ENCODE data around the gene CXXC1.

DNA sequence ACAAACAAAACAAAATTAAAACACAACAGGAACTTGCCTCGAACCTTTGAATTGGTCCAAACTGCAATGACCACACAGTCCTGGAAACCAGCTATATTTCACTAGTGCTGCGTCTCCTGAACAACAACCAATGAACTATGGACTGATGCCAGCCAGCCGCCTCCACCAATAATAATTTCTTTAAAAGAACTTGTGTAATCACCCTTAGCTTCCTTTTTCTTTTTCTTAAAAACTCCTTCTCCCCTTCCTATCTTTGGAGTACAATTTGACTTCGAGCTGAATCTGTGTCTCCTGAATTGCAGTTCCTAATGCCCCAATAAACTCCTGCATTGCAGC is 1.6 kb upstream of the CXXC1 start:
- no peak for TF ChIP-seq CEBPB (IDR thresholded peaks at IDR 0.05)
- TF ChIP-seq TAF1 (IDR thresholded peaks at IDR 0.05; ENCODE audit: low read depth) = no peak
- TF ChIP-seq EGR1 (IDR thresholded peaks at IDR 0.05) = no peak
- TF ChIP-seq, protein P1, sequence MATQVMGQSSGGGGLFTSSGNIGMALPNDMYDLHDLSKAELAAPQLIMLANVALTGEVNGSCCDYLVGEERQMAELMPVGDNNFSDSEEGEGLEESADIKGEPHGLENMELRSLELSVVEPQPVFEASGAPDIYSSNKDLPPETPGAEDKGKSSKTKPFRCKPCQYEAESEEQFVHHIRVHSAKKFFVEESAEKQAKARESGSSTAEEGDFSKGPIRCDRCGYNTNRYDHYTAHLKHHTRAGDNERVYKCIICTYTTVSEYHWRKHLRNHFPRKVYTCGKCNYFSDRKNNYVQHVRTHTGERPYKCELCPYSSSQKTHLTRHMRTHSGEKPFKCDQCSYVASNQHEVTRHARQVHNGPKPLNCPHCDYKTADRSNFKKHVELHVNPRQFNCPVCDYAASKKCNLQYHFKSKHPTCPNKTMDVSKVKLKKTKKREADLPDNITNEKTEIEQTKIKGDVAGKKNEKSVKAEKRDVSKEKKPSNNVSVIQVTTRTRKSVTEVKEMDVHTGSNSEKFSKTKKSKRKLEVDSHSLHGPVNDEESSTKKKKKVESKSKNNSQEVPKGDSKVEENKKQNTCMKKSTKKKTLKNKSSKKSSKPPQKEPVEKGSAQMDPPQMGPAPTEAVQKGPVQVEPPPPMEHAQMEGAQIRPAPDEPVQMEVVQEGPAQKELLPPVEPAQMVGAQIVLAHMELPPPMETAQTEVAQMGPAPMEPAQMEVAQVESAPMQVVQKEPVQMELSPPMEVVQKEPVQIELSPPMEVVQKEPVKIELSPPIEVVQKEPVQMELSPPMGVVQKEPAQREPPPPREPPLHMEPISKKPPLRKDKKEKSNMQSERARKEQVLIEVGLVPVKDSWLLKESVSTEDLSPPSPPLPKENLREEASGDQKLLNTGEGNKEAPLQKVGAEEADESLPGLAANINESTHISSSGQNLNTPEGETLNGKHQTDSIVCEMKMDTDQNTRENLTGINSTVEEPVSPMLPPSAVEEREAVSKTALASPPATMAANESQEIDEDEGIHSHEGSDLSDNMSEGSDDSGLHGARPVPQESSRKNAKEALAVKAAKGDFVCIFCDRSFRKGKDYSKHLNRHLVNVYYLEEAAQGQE (IDR thresholded peaks at IDR 0.05; ENCODE audit: low read depth) = no peak
- TF ChIP-seq, protein P2, sequence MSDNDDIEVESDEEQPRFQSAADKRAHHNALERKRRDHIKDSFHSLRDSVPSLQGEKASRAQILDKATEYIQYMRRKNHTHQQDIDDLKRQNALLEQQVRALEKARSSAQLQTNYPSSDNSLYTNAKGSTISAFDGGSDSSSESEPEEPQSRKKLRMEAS (IDR thresholded peaks at IDR 0.05) = no peak
- TF ChIP-seq RAD21 (IDR thresholded peaks at IDR 0.05; ENCODE audit: low read depth) = no peak
- TF ChIP-seq YY1 (IDR thresholded peaks at IDR 0.05; ENCODE audit: low read depth) = no peak
- TF ChIP-seq, protein P3, sequence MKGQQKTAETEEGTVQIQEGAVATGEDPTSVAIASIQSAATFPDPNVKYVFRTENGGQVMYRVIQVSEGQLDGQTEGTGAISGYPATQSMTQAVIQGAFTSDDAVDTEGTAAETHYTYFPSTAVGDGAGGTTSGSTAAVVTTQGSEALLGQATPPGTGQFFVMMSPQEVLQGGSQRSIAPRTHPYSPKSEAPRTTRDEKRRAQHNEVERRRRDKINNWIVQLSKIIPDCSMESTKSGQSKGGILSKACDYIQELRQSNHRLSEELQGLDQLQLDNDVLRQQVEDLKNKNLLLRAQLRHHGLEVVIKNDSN (IDR thresholded peaks at IDR 0.05) = no peak

Measured in Ishikawa (cell line).